Cardiac fibroblast (primary cell): Measurements from ENCODE around the gene PLXNA1.

Experiments used
- DNase-seq, 2 donors: peaks; one replicate each; pipeline versions ENCODE4 v3.0.0 to v3.0.0-alpha.2; 2010; ENCODE audit warnings: low read depth in 2 of 2
- H3K4me3 ChIP-seq, 2 donors: replicated peaks in 1 of 2; 1 replicate in 1 of 2; 2 replicates in 1 of 2; pipeline ENCODE4 v1.5.1; 2011; ENCODE audit warnings: low read depth in 2 of 2, low read length in 2 of 2, mild to moderate bottlenecking in 2 of 2, moderate library complexity in 1 of 2
- TF ChIP-seq, protein P1 (sequence below): IDR thresholded peaks from one replicate; pipeline ENCODE4 v1.5.1; 2011; ENCODE audit warnings: low read depth, mild to moderate bottlenecking, low read length, inconsistent platforms

PLXNA1 gene

GRCh38 chr3:127022849-127023248 is 39.9 kb downstream of the PLXNA1 start:
- TF ChIP-seq, protein P1, sequence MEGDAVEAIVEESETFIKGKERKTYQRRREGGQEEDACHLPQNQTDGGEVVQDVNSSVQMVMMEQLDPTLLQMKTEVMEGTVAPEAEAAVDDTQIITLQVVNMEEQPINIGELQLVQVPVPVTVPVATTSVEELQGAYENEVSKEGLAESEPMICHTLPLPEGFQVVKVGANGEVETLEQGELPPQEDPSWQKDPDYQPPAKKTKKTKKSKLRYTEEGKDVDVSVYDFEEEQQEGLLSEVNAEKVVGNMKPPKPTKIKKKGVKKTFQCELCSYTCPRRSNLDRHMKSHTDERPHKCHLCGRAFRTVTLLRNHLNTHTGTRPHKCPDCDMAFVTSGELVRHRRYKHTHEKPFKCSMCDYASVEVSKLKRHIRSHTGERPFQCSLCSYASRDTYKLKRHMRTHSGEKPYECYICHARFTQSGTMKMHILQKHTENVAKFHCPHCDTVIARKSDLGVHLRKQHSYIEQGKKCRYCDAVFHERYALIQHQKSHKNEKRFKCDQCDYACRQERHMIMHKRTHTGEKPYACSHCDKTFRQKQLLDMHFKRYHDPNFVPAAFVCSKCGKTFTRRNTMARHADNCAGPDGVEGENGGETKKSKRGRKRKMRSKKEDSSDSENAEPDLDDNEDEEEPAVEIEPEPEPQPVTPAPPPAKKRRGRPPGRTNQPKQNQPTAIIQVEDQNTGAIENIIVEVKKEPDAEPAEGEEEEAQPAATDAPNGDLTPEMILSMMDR: no peak
- H3K4me3 ChIP-seq: no peak overlapping the region
- DNase-seq: no peak

GRCh38 chr3:127025456-127025855 is 42.5 kb downstream of the PLXNA1 start:
- no peak overlapping the region for H3K4me3 ChIP-seq
- no peak for DNase-seq
- TF ChIP-seq, protein P1: no peak

- no peak overlapping the region for H3K4me3 ChIP-seq
- no peak for DNase-seq
- TF ChIP-seq, protein P1: no peak
Observed at GRCh38 chr3:127026036-127026435, 43.1 kb downstream of the PLXNA1 start.

DNA sequence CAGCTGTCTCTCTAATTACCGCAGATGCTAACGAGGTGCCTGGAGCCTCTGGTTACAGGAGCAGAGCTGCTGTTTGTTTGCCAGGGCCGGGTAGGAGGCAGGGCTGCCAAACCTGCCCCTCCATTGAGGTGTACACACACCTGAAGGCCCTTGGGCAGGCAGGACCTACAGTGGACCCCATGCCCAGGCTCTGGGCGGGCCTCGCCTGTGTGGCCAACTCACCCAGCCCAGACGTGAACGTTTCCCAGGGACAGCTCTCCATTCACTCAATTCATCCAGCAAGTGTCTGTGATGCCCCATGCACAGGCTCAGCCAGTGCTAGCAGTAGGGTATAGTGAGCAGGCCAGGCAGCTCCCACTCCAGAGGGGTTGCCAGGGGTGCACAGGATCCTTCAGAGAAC is 43.7 kb downstream of the PLXNA1 start:
- TF ChIP-seq, protein P1: no peak
- H3K4me3 ChIP-seq: no peak overlapping the region
- DNase-seq: no peak

DNA sequence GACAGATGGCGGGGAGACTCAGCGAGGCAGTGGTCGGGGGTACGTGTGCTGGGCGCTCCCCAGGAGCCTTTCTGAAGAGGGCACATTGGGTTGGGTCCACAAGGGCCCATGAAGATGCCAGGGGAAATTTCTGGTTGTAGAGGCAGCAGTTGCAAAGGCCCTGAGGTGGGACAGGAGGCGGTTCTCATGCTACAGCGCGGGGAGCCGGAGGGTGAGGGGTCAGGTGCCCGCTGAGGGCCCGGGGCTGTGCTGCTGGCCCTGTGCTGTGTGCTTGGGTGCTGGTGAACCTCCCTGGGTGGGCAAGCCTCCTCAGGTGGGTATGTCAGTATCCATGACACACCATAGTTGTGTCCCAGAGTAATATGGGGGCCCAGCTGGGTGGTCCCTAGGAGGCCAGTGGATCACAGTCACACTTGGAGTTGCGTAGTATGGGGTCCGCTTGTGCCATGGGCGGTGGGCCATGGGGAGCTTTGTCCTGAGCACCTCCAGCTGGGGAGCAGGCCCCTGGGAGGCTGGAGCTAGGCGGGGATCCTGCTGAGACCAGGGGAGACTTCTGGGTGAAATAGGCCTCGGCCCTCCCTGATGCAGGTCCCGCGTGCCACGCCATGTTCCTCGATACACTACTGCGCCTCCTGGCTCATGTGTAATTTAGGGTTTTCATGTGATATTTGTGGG is 44.3 kb downstream of the PLXNA1 start:
- TF ChIP-seq, protein P1: no peak
- no peak overlapping the region for H3K4me3 ChIP-seq
- DNase-seq: no peak

- TF ChIP-seq, protein P1: no peak
- no peak for DNase-seq
- H3K4me3 ChIP-seq: no peak overlapping the region
Observed at GRCh38 chr3:127027811-127028548, 45.1 kb downstream of the PLXNA1 start.
